ENCODE results near the gene JMJD1C. TPM values are rescaled to one million over a fixed set of nuclear protein-coding genes. Genes with fewer than 3 reads are reported as not detected.
A peak's percentile ranks its signal among the peaks of the same experiment; 100 is the strongest.

JMJD1C gene
- total and polyA plus RNA-seq, 10 of the 15 experiments (the other 5 are each of a cell fraction or from before 2014, with no cell fraction given) = 31.2 to 83.3 (median 49.5) TPM

DNA sequence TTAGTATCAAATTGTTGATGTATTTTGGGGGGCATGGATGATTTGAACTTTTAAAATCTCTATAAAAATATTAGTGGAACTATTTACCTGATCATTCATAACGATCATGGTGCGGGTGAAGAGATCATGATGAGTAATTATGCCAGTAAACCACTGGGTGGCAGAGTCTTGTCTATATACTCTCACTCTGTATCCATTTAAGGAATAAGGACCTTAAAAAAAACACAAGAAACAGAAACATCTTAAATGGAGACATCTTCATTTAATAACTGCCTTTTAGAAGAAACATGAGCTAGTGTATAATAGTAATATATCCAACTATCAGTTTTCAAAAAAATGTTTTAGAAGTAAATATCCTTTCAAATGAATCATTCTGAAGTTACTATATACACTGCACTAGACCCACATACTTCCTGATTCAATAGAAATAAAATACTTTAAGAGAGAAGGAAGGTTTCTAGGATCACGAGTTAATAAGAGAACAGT lies 248.6 kb downstream of the JMJD1C start:
- peak overlapping the region; percentile 39; the same call in 1 of the 2 replicates for H3K27ac ChIP-seq (ENCODE audit: control insufficient read depth, insufficient read depth)
- BruUV-seq (replicated peaks) = no TSS peak
- H2AFZ ChIP-seq (ENCODE audit: control insufficient read depth, low read depth, low read length) = no peak overlapping the region
- peaks cover 41% of the 10 kb centered on the region for H3K79me2 ChIP-seq (ENCODE audit: control insufficient read depth, insufficient read depth, low read length)
- ChIA-PET CTCF (interaction anchor here (0.6 to 7.8 kb wide), 34 partner anchors 8 to 506 kb away, joined by 3 to 90 read pairs (median 4); partner anchors contain the start of gene JMJD1C), SMC1A (ENCODE audit: uncharacterized antibody, unreplicated experiment) (interaction anchor here (0.7 to 5.7 kb wide), 25 partner anchors 8 to 502 kb away, joined by 3 to 63 read pairs (median 4); no protein-coding TSS in a partner anchor), POLR2A (interaction anchor here (1.1 kb wide), 1 partner anchor 414 kb away, joined by 3 read pairs; no protein-coding TSS in a partner anchor), RAD21 (ENCODE audit: unreplicated experiment) (interaction anchor here (0.6 to 4.8 kb wide), 26 partner anchors 8 to 503 kb away, joined by 3 to 43 read pairs (median 4); partner anchors contain the start of gene JMJD1C)
- FAIRE-seq (no peak), ATAC-seq (peak; percentile 86), DNase-seq (ENCODE audit: low read depth, low spot score) (no peak)
- peaks cover 5% of the 10 kb centered on the region; the same call in 1 of the 2 replicates for H3K4me1 ChIP-seq (ENCODE audit: control insufficient read depth, insufficient read depth, low read length)
- H3K9ac ChIP-seq (ENCODE audit: control insufficient read depth, insufficient read depth, low read length) = no peak overlapping the region
- H3K27me3 ChIP-seq (replicated peaks in 1 of 2; ENCODE audit: control insufficient read depth in 2 of 2, insufficient read depth in 2 of 2, low read length in 1 of 2) = no peaks in the 10 kb centered on the region
- in situ Hi-C loops (cut with MboI) = no loop called here
- no peaks in the 10 kb centered on the region for H4K20me1 ChIP-seq (ENCODE audit: control insufficient read depth, insufficient read depth)
- H3K4me2 ChIP-seq (ENCODE audit: control insufficient read depth, insufficient read depth) = no peak overlapping the region; the same call in 1 of the 2 replicates
- no peak overlapping the region for H3K4me3 ChIP-seq
- H3K9me3 ChIP-seq (replicated peaks; ENCODE audit: control insufficient read depth, insufficient read depth, low read length) = peaks cover 5% of the 10 kb centered on the region; the same call in 2 of the 3 replicates
- intact Hi-C loops (cut with micrococcal nuclease; ENCODE audit: unreplicated experiment) = loop anchor here (1.0 to 5.0 kb wide), 4 partner anchors 140 to 502 kb away; partner anchors contain the start of gene JMJD1C
- peaks cover 2 to 15% of the 10 kb centered on the region in 2 experiments; a peak in 3 of 4 replicates for H3K36me3 ChIP-seq (ENCODE audit: control insufficient read depth in 2 of 2, insufficient read depth in 2 of 2, low read length in 1 of 2)
- 4% methylated on average over 3 of the region's 3 CpGs for WGBS (ENCODE audit: insufficient coverage, insufficient replicate concordance, low lambda C conversion rate, missing lambda C conversion rate)
- TF ChIP-seq, protein P1, sequence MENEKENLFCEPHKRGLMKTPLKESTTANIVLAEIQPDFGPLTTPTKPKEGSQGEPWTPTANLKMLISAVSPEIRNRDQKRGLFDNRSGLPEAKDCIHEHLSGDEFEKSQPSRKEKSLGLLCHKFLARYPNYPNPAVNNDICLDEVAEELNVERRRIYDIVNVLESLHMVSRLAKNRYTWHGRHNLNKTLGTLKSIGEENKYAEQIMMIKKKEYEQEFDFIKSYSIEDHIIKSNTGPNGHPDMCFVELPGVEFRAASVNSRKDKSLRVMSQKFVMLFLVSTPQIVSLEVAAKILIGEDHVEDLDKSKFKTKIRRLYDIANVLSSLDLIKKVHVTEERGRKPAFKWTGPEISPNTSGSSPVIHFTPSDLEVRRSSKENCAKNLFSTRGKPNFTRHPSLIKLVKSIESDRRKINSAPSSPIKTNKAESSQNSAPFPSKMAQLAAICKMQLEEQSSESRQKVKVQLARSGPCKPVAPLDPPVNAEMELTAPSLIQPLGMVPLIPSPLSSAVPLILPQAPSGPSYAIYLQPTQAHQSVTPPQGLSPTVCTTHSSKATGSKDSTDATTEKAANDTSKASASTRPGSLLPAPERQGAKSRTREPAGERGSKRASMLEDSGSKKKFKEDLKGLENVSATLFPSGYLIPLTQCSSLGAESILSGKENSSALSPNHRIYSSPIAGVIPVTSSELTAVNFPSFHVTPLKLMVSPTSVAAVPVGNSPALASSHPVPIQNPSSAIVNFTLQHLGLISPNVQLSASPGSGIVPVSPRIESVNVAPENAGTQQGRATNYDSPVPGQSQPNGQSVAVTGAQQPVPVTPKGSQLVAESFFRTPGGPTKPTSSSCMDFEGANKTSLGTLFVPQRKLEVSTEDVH (IDR thresholded peaks at IDR 0.05; ENCODE audit: low read depth, partially characterized antibody) = peak; percentile 52
- TF ChIP-seq, protein P2, sequence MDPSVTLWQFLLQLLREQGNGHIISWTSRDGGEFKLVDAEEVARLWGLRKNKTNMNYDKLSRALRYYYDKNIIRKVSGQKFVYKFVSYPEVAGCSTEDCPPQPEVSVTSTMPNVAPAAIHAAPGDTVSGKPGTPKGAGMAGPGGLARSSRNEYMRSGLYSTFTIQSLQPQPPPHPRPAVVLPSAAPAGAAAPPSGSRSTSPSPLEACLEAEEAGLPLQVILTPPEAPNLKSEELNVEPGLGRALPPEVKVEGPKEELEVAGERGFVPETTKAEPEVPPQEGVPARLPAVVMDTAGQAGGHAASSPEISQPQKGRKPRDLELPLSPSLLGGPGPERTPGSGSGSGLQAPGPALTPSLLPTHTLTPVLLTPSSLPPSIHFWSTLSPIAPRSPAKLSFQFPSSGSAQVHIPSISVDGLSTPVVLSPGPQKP (IDR thresholded peaks at IDR 0.05; ENCODE audit: low read depth, low read length) = no peak
- TF ChIP-seq CHD4 (IDR thresholded peaks at IDR 0.05) (no peak), MYB (IDR thresholded peaks at IDR 0.05; ENCODE audit: borderline replicate concordance, low read depth, low read length) (no peak), FOS (IDR thresholded peaks at IDR 0.05; ENCODE audit: borderline replicate concordance, extremely low read depth, insufficient read length) (no peak), ASH2L (IDR thresholded peaks at IDR 0.05; ENCODE audit: borderline replicate concordance, low read depth) (no peak), SRF (IDR thresholded peaks at IDR 0.05; ENCODE audit: low read depth in 2 of 2, low read length in 2 of 2) (0 out of 4 replicates have a peak, but pooled peaks of 1 of the 2 experiments have one; percentile 28), SIX5 (IDR thresholded peaks at IDR 0.05; ENCODE audit: low read depth, low read length, severe bottlenecking) (no peak), RAD21 (IDR thresholded peaks at IDR 0.05; ENCODE audit: insufficient read depth, low read depth, low read length) (peak; percentile 76), ZSCAN29 (IDR thresholded peaks at IDR 0.05) (no peak), CREB1 (IDR thresholded peaks at IDR 0.05; ENCODE audit: low read depth) (0 out of 2 replicates have a peak, but pooled peaks have one; percentile 16), SMC3 (IDR thresholded peaks at IDR 0.05; ENCODE audit: borderline replicate concordance, low read length) (peak; percentile 85; the same call in 1 of the 2 replicates)
- TF ChIP-seq, protein P3, sequence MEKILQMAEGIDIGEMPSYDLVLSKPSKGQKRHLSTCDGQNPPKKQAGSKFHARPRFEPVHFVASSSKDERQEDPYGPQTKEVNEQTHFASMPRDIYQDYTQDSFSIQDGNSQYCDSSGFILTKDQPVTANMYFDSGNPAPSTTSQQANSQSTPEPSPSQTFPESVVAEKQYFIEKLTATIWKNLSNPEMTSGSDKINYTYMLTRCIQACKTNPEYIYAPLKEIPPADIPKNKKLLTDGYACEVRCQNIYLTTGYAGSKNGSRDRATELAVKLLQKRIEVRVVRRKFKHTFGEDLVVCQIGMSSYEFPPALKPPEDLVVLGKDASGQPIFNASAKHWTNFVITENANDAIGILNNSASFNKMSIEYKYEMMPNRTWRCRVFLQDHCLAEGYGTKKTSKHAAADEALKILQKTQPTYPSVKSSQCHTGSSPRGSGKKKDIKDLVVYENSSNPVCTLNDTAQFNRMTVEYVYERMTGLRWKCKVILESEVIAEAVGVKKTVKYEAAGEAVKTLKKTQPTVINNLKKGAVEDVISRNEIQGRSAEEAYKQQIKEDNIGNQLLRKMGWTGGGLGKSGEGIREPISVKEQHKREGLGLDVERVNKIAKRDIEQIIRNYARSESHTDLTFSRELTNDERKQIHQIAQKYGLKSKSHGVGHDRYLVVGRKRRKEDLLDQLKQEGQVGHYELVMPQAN (conservative IDR thresholded peaks at IDR 0.05) = no peak
- TF ChIP-seq, protein P4, sequence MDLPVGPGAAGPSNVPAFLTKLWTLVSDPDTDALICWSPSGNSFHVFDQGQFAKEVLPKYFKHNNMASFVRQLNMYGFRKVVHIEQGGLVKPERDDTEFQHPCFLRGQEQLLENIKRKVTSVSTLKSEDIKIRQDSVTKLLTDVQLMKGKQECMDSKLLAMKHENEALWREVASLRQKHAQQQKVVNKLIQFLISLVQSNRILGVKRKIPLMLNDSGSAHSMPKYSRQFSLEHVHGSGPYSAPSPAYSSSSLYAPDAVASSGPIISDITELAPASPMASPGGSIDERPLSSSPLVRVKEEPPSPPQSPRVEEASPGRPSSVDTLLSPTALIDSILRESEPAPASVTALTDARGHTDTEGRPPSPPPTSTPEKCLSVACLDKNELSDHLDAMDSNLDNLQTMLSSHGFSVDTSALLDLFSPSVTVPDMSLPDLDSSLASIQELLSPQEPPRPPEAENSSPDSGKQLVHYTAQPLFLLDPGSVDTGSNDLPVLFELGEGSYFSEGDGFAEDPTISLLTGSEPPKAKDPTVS (IDR thresholded peaks at IDR 0.05; ENCODE audit: low read depth, low read length) = no peak

All from GM12878 (cell line).